GM21360 (cell line): Measurements from ENCODE around the gene PTGR3.

ENCODE experiments used
- ATAC-seq: cut with Tn5 transposase; IDR thresholded peaks from one replicate; pipeline ENCODE4 v1.9.1; 2021; ENCODE audit warnings: mild to moderate bottlenecking, moderate library complexity; ENCODE audit not compliant: unreplicated experiment

Gene PTGR3, protein sequence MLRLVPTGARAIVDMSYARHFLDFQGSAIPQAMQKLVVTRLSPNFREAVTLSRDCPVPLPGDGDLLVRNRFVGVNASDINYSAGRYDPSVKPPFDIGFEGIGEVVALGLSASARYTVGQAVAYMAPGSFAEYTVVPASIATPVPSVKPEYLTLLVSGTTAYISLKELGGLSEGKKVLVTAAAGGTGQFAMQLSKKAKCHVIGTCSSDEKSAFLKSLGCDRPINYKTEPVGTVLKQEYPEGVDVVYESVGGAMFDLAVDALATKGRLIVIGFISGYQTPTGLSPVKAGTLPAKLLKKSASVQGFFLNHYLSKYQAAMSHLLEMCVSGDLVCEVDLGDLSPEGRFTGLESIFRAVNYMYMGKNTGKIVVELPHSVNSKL

DNA sequence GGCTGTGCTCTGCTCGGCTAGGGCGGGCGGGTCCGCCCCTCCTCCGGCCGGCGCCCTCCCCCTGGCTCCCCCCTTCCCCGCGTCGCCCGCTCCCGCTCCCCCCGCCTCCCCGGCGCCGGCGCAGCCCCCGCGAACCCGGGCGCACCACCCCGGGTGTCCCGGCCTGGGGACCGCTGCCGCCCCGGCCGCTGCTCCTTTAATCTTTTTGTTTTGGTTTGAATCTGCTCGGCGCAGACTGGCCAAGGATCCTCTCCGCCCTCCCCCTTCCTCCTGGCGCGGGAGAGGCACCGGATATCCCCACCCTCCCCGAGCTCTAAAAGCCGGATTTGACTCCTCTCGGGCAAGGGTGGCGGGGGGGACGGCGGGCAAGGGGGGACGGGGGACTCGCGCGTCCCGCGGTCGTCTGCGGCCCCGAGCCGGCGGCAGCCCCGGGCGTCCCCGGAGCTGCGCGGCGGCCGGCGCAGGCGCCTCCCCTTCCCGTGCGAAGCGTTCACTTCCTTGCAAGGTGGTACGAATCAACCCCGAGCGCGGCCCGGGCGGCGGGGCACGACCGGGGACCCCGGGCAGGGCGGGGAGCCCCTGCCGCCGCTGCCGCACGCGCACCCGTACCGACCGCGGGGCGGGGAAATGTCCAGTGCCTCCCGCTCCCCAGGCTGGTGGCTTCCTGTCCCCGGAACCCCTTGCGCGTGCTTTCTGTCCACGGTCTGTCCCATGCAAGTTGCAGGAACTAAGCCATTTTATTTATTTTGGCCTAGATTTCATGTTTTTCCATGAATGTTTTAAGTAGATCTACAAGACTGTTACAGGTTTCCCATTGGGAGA lies at the start of gene PTGR3:
PTGR3 (minus strand) TSS at position 11 of the 822 bp plus-strand sequence. CDS start 81 bp downstream, outside the sequence.
- peak; percentile 38 for ATAC-seq

DNA sequence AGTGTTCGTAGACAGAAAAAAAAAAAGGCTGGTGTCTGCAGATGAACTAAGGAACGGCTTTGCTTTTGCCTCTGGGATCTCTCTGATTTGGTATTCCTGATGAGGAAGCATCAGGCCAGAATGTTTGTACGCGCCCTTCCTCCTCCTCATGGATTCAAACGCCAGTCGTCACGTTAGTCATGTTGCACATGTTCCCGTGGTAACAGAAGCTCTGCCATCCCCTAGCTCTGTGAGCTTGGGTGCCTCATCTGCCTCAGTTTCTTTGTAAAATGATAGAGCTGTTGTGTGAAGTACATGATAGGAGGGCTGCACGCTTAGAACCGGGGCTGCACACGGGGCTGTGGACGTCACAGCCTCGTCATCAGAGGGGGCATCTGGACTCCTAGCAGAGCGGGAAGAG lies 48.7 kb upstream of the PTGR3 start:
- no peak for ATAC-seq

DNA sequence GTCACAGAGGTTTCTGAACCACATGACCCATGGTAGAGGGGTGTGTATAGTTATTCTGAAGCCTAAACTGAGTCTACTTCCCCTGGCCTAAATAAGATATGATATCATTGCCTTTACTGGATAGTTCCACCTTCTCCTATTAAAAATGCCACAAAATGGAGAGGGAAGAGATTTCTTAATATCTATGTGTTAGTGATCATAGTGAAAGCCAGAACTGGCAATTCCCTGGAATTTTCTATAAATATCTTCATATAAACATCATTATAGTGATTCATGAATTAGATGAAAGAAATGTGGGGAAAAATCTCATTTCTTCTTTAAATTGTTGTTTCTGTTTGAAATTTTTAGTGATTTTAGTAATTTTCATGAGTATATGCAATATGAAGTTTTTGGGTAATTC lies 47.4 kb upstream of the PTGR3 start:
- no peak for ATAC-seq

DNA sequence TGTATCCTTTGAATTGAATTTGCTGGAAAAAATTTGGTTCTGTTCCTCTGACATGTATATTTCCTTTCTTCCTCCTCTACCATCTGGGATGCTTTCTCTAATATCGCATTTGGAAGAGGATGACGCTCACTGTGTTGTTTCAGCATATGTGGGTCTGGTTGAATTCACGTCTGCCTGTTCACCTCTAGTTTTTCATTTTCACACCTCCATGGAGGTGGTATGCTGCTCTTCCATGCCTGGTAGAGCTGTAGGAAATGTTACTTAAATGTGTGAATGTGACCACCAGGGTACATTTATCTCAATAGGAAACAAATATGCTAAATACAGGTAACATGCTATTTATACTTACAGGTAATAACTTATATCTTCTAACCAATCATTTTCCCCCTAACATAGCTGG lies 46.2 kb upstream of the PTGR3 start:
- ATAC-seq, result no peak

DNA sequence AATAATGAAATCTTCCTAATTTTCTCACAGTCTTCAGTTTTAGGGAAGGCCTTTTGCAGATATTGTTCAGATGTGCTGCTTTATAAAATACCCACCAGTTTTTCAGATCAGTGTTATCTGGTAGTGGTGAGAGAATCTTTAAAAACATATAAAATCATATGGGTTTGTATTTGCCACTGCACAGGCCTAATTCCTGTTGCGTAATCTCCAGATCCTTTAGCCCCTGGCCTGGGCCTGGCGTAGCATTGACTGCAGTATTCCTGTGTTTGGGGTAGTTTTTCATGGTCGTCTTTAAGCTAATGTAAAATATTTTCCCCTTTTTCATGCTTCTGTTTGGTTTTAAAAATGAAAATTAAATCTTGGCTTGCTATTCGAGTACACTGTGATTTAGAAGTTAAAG lies 44.8 kb upstream of the PTGR3 start:
- no peak for ATAC-seq

DNA sequence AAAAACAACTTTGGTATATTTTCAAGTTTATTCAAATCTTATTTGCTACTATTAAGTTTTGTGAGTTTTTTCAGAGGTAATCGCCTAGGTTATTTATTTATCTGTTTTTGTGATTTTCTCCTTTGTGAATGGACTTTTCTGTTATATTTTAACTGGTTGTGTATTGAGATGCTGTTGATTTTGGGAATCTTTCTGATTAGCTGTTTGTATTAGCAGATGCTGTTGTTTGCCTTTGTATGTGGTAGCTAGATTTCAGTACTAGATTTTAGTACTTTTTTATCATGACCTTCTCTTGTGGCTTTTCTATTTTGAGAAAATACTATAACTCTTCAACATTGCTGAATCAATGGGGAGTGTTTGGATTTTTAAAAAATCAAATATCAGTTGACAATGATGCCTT lies 44.1 kb upstream of the PTGR3 start:
- ATAC-seq, result no peak

DNA sequence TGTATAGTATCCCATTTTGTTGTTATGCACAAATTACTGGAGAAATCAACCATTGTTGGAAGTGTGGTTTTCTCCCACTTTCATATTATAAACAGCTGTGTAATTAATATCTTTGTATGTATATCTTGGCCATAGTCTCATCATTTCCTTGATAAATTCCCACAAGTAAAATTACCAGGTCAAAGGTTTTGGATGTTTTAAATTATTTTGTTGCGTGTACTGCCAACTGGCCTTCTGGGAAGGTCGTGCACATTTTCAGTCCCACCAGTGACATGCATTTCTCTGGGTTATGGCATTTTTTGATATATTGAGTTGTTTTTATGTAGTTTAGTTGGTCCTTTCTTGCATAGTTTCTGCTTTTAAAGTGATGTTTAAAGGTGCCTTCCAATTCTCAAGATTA lies 43.2 kb upstream of the PTGR3 start:
- ATAC-seq, result no peak

DNA sequence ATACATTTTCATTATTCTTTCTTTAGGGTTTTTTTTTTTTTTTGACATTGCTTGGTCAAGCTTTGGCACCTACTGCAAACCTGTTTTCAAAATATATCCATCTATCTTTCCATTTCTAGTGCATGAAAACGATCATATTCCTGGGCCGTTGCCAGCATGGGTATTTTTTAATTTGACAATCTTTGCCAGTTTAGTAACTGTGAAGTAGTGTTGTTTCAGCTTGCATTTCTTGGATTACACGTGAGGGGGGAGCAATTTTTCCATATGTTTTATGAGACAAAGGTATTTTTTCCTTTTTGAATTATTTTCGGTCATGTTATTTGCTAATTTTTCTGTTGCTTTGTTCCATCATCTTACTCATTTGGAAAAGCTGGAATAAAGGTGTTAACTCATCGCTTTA lies 42.5 kb upstream of the PTGR3 start:
- ATAC-seq, result no peak

DNA sequence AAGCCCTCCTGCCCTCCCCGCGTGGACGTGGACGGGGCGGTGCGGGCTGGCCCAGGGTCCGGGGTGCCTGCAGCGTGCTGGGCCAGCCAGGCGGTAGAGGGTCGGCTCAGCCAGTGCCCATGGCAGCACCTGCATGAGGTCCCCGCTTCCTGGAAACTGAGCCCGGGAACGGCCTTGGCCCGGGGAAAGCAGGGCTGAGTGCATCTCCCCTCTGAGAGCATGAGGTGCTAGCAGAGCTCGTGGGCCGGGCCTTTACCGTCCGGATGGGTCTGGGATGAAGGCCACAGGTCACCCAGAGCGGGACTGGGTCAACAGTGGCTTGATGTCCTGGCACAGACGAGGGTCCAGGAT lies 41.5 kb upstream of the PTGR3 start:
- no peak for ATAC-seq

DNA sequence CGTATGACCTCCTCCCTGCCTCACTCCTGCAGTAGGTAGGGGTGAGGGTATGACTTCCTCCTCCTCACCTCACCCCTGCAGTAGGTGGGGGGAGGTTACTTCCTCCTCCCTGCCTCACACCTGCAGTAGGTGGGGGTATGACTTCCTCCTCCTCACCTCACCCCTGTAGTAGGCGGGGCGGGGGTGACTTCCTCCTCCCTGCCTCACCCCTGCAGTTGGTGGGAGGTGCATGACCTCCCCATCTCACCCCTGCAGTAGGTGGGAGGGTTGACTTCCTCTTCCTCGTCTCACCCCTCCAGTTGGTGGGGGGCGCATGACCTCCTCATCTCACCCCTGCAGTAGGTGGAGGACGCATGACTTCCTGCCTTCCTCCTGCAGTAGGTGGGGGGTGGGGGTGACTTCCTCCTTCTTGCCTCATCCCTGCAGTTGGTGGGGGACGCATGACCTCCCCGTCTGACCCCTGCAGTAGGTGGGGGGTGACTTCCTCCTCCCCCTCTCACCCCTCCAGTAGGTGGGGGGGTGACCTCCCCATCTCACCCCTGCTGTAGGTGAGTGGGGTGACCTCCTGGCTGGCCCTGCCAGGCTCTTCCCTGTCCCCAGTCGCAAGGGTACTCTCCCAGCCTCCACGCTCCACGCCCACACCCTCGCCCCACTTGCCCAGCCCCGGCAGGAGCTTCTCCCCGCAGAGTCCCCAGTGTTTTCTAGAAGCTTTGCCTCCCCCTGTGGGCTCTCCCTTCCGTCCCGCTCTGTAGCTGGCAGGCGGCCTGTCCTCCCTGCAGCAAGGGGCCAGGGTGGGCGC lies 40.9 kb upstream of the PTGR3 start:
- ATAC-seq, result no peak

DNA sequence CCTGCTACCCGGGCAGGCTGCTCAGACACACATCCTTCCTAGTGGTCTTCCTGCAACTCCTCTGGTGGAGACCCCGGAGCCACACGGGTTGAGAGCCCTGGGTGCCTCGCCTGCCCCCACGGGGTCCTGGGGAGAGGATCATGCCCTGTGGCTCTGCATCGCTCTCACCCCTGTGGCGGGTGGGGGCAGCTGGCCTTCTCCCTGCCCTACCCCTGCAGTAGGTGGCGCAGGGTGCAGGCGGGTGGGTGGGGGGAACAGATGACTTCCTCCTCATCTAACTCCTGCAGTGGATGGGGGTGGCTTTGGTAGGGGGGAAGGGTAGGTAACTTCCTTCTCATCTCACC lies 40.2 kb upstream of the PTGR3 start:
- ATAC-seq, result no peak

DNA sequence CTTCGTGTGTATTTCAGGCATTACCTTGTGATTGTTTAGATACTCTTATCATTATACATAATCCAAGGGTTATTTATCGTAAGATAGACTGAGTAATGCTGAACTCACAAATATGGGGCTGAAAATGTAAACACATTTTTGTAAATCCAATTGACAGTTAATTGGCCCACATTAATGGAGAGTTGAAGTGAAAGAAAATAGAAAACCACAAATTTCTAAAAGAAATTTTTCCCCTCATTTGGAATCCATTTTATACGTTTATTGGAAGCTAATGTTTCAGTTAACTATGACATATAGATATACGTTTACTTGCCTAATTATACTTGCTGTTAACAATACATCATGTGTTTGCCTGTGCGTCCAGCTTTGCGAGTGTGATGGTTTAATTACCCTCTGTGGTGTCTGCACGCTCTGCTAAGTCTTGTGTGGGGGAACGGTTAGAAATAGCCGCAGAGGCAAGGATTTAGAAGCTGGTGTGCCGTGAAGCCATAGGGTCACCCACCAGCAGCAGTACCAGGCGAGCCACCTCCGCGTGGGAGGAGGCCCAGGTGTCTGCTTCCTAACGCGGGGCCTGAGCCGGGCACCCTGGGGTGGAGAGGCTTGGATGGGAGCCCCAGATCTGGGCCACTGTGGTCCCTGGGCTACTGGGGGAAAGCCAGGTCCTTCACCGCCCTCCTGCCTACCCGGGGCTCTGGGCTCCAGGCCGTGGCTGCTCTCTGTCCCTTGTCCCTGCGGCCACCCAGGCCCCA lies 39.7 kb upstream of the PTGR3 start:
- ATAC-seq, result no peak

DNA sequence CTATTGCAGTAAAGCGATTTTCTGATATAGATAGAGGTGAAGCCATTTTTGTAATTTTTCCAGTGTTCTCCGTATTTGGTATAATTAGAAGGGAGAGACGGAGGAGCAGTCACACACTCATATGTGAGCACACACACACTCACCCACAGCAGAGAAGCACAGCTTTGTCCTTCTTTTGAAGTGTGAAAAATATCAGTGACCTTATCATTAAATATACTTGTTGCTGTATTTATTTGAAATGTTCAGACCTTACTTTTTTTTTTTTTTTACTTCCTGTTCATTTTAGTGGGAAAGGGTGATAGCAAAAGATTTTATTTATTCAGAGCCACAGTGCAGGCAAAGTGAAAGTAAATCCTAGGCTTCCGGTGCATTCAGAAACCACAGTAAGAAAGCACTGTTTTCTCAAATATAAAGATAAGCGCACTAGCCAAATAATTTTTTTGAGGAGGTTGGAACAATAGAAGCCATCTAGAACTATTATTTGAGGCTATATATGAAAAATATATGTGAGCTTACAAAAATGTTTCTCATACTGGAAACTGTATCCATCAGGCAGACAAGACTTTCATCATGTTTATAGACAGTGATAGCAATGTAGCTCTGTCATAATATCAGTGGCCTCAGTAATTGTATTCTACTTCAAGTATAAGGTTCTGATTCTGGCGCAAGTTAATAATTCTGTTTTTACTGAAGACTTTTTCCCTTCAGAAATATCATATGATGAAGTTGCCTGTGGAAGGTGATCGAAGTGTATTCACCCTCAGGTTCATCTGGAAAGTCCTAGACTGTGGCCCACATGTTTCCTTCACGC lies 38.9 kb upstream of the PTGR3 start:
- ATAC-seq, result peak; percentile 57

DNA sequence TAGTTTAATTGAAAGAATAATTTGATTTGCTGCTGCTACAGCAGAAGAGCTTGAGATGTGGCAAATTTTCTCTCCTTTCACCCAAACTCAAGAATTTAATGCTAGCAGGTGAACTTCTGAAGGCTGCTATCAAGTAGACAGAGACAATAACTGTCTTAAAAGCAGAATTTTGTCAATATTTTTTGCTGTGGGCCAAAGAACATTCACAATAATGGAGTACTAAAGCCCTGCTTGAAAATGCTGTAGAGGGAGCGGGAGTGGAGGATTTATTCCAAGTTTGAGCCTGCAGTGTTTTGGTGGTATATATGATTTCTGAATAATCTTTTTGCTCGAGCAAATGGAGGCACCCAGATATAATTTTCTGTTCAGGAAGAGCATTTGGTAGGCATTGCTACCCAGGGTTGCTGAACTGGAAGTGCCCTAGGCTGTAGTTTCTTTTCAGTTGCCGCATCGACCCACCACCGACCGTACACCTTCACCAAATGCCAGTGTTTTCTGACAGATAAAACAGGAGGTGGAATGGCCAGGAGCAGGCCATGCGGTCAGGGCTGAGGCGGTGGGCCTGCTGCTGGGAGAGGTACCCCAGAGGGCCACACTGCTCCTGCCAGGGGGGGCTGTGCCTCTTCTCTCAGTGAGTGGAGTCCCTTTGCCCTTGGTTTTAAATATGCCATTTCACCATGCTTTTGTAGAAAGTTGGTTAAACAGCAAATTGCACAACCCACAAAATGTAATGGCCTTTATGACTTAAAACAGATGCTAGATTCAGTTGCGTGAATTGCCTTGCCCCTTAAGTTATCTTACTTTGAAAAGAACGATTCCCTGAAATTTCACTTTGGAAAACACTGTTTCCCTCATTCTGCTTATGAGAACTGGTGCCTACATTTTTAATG lies 38.0 kb upstream of the PTGR3 start:
- ATAC-seq, result no peak

DNA sequence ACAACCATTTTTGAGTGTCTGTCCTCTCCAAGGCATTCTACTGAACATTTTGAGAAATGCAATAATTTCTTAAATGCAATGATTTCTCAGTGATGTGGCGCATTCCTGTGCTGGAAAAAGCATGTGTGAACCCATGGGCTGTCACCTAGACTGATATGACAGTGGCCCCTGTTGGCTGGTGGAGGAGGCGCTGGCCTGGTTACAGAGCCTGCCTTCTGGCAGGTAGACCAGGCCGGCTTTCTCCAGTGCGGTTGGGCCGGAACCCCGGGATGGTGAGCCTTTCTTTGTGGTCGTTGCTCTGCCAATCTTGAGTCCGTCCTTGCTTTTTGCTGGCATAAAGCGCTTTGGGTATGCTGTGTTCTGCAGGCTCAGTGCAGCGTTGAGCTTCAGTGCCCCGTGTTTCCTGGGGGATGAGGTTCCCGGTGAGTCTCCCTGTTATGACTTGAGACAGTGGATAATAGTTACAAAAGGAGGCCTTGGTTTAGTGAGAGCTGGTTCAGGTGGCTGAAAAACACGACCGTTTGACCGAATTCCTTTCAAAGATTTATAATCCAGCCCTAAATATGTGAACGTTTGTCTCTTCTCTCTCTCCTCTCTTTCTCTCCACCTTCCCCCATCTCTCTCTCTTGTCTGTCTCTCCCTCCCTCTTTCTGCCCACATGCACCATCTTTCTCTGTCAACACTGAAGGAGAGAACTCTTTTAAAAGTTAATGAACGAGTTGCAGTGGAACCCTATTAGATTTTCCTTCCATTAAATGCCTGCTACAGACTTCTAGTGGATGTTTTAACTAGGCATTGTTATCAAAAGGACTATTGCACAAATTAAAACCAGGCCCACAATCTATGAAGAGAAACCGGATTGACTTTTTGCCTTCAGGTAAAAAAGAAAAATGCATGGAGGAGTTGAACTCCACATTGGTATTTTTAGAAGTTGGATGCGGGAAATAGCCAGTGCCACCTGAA lies 35.7 kb upstream of the PTGR3 start:
- ATAC-seq, result no peak

DNA sequence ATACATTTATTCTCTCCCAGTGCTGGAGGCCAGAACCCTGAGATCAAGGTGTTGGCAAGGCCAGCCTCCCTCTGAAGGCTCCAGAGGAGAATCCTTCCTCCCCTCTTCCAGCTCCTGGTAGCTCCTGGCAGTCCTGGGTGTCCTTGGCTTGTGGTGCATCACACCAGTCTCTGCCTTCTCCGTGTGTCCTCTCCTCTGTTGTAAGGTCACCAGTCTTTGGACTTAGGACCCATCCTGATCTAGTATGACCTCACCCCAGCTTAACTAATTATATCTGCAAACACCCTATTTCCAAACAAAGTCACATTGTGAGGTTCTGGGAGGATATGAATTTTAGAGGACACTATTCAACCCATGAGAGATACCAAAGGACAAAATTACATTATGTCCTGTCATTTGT lies 32.8 kb upstream of the PTGR3 start:
- ATAC-seq, result no peak

DNA sequence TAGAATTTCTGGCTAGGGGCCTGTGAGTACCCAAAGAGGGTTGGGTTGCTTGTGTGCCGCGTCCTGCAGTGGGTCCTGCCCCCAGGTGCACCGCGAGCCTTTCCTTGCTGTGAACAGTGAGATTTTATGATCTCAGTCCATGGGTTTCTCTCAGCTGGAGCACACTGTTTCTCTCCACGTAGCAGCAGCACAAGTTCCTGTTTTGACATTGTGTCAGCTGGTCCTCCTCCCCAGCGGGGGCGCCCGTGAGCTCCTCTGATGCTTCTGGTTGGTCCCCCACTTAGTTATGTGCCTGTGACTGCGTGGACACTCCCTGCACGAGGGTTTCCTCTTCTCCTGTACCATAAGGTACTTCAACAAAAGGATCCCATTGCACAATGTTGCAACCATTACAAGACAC lies 31.5 kb upstream of the PTGR3 start:
- ATAC-seq, result no peak

DNA sequence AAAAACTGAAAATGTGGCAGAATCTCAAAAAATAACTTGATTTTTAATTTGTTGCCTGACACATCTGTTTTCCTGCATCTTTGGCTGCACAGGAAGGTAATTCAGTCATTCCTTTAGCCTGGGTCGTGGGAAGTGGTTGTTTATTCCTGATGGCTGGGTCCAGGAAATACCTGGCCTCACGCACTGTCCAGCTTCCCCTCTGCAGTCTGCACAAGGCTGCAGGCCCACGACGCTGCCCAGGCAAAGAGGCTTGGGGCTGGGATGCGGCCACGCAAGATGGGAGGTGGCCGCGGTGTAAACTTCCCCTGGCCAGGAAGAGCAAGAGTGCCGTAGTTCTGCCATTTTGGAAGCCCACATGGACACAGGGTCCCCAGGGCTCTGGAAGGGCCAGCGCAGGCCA lies 29.8 kb upstream of the PTGR3 start:
- ATAC-seq, result no peak
